Jurkat, Clone E6-1 (cell line): ENCODE data around the gene JAG2.
"Not testable (repeated sequence)": the region's sequence is repeated elsewhere in the genome, so short reads cannot be mapped to it uniquely, and the experiment has no call there.

Experiments
- DNase-seq: peaks from one replicate; pipeline ENCODE4 v3.0.0-alpha.2; 2011; ENCODE audit warnings: low read depth, low spot score
- H3K4me3 ChIP-seq: 2 replicates; pipeline ENCODE4 v1.5.1; 2011; ENCODE audit warnings: mild to moderate bottlenecking, low read length, control low read depth, moderate library complexity

Gene JAG2

GRCh38 chr14:105132921-105133654 lies 35.5 kb downstream of the JAG2 start:
- H3K4me3 ChIP-seq = no peak overlapping the region
- DNase-seq = no peak

- DNase-seq = no peak
- no peak overlapping the region for H3K4me3 ChIP-seq
Measured at GRCh38 chr14:105131241-105131640, 37.3 kb downstream of the JAG2 start.

- no peak for DNase-seq
- no peak overlapping the region for H3K4me3 ChIP-seq
Measured at GRCh38 chr14:105128059-105128458, 40.5 kb downstream of the JAG2 start.

- no peak overlapping the region for H3K4me3 ChIP-seq
- DNase-seq = no peak
Measured at GRCh38 chr14:105126981-105127329, 41.6 kb downstream of the JAG2 start.

- no peak overlapping the region for H3K4me3 ChIP-seq
- DNase-seq = no peak
Measured at GRCh38 chr14:105126126-105126980, 42.2 kb downstream of the JAG2 start.

GRCh38 chr14:105124823-105125222 lies 43.8 kb downstream of the JAG2 start:
- no peak for DNase-seq
- no peak overlapping the region for H3K4me3 ChIP-seq

- no peak for DNase-seq
- H3K4me3 ChIP-seq = no peak overlapping the region
Measured at GRCh38 chr14:105123981-105124765, 44.4 kb downstream of the JAG2 start.

- no peak overlapping the region for H3K4me3 ChIP-seq
- DNase-seq = no peak
Measured at GRCh38 chr14:105123064-105123665, 45.4 kb downstream of the JAG2 start.

GRCh38 chr14:105120056-105120455 lies 48.5 kb downstream of the JAG2 start:
- no peak for DNase-seq
- H3K4me3 ChIP-seq = no peak overlapping the region

GRCh38 chr14:105119408-105120025 lies 49.1 kb downstream of the JAG2 start:
- H3K4me3 ChIP-seq = no peak overlapping the region
- DNase-seq = no peak

- no peak for DNase-seq
Measured at GRCh38 chr14:105118646-105119407, 49.7 kb downstream of the JAG2 start.

GRCh38 chr14:105117710-105118385 lies 50.7 kb downstream of the JAG2 start:
- no peak overlapping the region for H3K4me3 ChIP-seq
- DNase-seq = no peak

More at GRCh38 chr14:105118646-105119407, 49.7 kb downstream of the JAG2 start:
- no peak overlapping the region for H3K4me3 ChIP-seq

GRCh38 chr14:105117257-105117646 lies 51.3 kb downstream of the JAG2 start:
- H3K4me3 ChIP-seq = no peak overlapping the region
- no peak for DNase-seq

GRCh38 chr14:105116451-105117256 lies 51.9 kb downstream of the JAG2 start:
- H3K4me3 ChIP-seq = no peak overlapping the region
- DNase-seq = no peak

GRCh38 chr14:105109243-105109642 lies 59.3 kb downstream of the JAG2 start:
- not testable (repeated sequence) for H3K4me3 ChIP-seq, DNase-seq

GRCh38 chr14:105108516-105108864 lies 60.1 kb downstream of the JAG2 start:
- H3K4me3 ChIP-seq = no peak overlapping the region
- DNase-seq = no peak
